Activated naive CD4-positive, alpha-beta T cell treated with anti-CD3 and anti-CD28 coated beads, Interleukin-2, amount 50 U/mL, for 24 hours (primary cell): ENCODE data around the gene CDK5R1.
A peak's percentile ranks its signal among the peaks of the same experiment; 100 is the strongest.
"Not testable (repeated sequence)": the region's sequence is repeated elsewhere in the genome, so short reads cannot be mapped to it uniquely, and the experiment has no call there.

ENCODE experiments used
- H3K27ac Mint-ChIP-seq: one replicate; pipeline ENCODE4 v1.8.0; 2021; ENCODE audit warnings: mild to moderate bottlenecking, mixed read lengths
- H3K27me3 Mint-ChIP-seq: one replicate; pipeline ENCODE4 v1.8.0; 2021; ENCODE audit warnings: mixed read lengths
- H3K36me3 Mint-ChIP-seq: one replicate; pipeline ENCODE4 v1.8.0; 2021; ENCODE audit warnings: mixed read lengths
- H3K4me1 Mint-ChIP-seq: one replicate; pipeline ENCODE4 v1.8.0; 2021; ENCODE audit warnings: mixed read lengths
- H3K4me3 Mint-ChIP-seq: one replicate; pipeline ENCODE4 v1.8.0; 2021; ENCODE audit warnings: mild to moderate bottlenecking, mixed read lengths
- H3K9me3 Mint-ChIP-seq: one replicate; pipeline ENCODE4 v1.8.0; 2021; ENCODE audit warnings: mixed read lengths

The CDK5R1 gene

DNA sequence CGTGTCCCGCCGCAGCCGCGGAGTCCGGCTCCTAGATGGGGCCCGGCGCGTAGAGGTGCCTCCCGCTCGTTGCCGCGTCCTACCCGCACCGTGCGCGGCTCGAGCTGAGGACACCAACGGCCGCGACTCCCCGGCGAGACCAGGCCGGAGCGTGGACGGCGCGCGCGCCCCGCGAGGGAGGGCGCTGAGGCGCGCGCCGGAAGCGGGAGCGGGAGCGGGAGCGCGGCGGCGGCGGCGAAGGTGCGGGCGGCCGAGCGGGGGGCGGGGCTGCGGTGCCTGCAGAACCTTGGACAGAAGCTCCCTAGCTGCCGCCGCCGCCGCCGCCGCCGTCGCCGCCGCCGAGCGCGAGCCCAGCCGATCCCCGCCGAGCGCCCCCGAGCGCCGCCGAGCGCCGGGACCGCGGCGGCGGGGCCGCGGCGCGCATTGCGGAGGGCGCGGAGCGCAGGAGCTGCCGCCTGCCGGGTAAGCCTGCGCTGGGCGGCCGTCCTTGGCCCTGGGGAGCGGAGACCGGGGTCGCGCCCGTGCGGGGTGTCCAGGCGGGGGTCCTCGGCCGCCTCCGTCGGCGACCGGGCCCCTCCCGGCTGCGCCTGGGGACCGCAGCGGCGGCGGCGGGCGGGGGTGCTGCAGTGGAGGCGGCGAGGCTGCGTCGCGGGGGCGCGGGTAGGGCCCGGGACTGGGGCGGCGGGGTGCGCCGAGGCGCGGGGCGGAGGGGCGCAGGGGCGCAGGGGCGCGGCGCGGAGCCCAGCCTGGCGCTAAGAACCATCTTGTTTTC is at the start of gene CDK5R1:
CDK5R1 (plus strand) TSS at position 293 of the 772 bp plus-strand sequence. CDS start 628 bp downstream, outside the sequence.
- H3K27ac Mint-ChIP-seq = peak within 1 kb of the TSS; percentile 79
- H3K4me3 Mint-ChIP-seq = peak within 1 kb of the TSS; percentile 90
- no peaks in the 10 kb centered on the region for H3K27me3 Mint-ChIP-seq
- H3K9me3 Mint-ChIP-seq = no peaks in the 10 kb centered on the region
- H3K36me3 Mint-ChIP-seq = peaks cover 15% of the 10 kb centered on the region
- H3K4me1 Mint-ChIP-seq = peaks cover 61% of the 10 kb centered on the region

DNA sequence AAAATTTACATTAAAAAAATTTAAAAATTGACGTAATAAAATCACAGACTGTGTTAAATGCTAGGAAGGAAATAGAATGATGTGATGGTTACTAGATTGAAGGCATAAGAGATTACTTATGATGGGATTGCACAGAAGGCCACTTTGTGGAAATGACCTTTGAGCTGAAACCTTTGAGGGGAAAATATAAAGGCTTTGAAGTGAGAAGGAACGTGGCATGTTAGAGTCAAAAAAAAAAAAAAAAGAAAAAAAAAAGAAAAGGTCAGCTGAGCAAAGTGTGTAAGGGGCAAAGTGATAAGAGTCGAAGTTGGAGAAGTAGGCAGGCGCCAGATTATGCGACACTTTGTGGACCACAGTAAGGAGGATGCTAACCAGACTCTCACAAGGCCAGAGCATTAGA is 46.1 kb upstream of the CDK5R1 start:
- Mint-ChIP-seq H3K27me3 (no peaks in the 10 kb centered on the region), H3K36me3 (peaks cover 4% of the 10 kb centered on the region), H3K9me3 (peaks cover 6% of the 10 kb centered on the region), H3K4me3 (no peak overlapping the region), H3K27ac (no peak overlapping the region), H3K4me1 (peaks cover 14% of the 10 kb centered on the region)

DNA sequence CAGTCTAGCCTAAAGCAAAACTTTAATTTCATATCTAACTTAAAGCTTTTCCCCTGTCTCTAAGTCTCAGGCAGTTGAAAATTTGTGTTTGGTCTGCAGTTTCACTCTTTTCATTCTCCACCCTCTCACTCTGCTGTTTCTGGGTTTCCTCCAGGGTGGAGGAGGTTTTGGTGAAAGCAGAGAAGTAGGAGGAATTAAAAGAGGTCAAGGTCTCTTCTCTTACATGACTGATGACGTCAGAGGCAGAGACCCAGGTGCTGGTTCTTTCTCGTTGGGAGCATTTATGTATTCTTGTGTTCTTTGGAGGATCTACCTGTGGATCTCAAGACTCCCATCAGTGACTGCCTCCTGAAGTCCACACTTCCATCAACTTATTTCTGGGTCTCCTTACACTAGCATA is 44.9 kb upstream of the CDK5R1 start:
- no peak overlapping the region for H3K4me3 Mint-ChIP-seq
- peaks cover 26% of the 10 kb centered on the region for H3K4me1 Mint-ChIP-seq
- no peaks in the 10 kb centered on the region for H3K9me3 Mint-ChIP-seq
- H3K36me3 Mint-ChIP-seq = peaks cover 7% of the 10 kb centered on the region
- no peaks in the 10 kb centered on the region for H3K27me3 Mint-ChIP-seq
- H3K27ac Mint-ChIP-seq = no peak overlapping the region

DNA sequence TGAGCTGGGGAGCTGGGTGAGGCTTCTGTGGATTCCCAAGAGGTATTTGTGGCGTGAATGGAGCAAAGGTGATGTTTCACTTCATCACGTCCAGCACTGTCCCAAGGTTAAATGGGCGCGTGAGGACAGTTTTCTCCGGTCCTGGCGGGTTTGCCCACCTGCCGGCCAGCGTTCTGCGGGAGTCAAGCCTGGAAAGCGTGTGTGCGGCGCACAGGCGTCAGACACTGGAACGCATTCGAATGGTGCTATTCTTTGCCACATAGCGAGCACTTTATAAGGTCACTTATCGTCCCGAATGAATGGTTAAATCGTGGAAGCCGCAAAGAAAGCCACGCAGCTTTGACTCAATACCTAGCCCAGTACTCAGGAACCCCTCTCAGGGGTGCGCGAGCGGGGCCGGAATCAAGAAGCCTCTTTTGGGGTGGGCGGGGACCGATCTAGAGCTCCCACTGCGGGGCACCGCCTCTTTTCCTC is 42.9 kb upstream of the CDK5R1 start:
- no peaks in the 10 kb centered on the region for H3K27me3 Mint-ChIP-seq
- no peaks in the 10 kb centered on the region for H3K9me3 Mint-ChIP-seq
- H3K4me3 Mint-ChIP-seq = peak overlapping the region; percentile 88
- H3K36me3 Mint-ChIP-seq = peaks cover 13% of the 10 kb centered on the region
- H3K27ac Mint-ChIP-seq = peak overlapping the region; percentile 95
- H3K4me1 Mint-ChIP-seq = peaks cover 37% of the 10 kb centered on the region

DNA sequence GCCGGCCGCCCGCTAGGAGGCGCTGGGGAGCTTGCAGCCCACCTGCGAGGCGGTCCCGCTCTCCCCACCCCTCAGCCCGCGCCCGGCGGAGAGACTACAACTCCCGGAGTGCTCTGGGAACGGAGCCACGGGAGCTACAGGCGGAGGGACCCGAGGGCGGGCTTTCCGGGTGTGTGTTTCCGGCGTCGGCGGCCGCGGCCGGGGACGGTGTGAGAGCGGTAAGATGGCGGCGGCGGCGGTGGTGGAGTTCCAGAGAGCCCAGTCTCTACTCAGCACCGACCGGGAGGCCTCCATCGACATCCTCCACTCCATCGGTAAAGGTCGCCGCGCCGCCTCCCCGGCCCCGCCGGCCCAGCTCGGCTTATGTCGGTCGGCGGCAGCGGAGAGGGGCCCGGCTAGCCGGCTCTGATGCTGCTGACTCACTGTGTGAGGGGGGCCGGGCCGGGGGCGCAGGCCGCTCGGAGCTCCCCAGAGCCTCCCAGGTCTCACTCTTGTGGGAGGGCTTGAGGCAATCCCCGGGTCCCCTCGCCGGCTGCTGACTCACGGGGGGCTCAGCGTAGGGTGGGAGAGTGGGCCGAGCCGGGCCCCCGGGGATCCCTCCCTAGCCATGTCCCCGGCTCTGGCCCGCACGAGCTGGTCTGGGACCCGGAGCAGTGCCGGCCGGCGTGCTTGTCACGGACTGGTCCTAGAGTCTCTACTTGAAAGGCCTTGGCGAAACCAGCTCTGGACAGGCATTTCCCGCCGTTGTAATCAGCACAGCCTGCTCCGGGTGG is 42.3 kb upstream of the CDK5R1 start, which contains the start of gene PSMD11:
PSMD11 (plus strand) TSS at position 210 of the 773 bp plus-strand sequence; CDS start at position 224, 14 bp downstream.
- H3K27ac Mint-ChIP-seq = peak within 1 kb of the TSS; percentile 95

DNA sequence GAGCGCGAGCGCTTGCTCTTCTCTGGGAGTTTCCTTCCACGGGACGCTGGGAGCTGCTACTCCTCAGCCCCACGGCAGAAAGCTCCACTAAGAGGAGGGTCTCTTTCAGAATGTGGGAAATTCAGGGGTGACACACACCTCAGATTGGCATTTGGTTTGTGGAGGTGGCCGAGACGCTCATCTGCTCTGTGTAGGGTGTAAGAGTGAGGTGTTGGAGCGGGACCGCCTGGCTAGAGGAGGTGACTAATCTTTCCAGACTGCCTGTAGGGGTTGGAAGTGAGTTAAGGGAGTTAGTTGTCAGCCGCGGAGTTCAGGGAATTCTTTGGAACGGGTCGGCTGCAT is 41.7 kb upstream of the CDK5R1 start:
- peak overlapping the region; percentile 93 for H3K27ac Mint-ChIP-seq
- H3K4me3 Mint-ChIP-seq = peak overlapping the region; percentile 88
- H3K9me3 Mint-ChIP-seq = no peaks in the 10 kb centered on the region
- H3K27me3 Mint-ChIP-seq = no peaks in the 10 kb centered on the region
- peaks cover 17% of the 10 kb centered on the region for H3K36me3 Mint-ChIP-seq
- H3K4me1 Mint-ChIP-seq = peaks cover 45% of the 10 kb centered on the region

More for the DNA sequence above, 42.3 kb upstream of the CDK5R1 start, which contains the start of gene PSMD11:
- Mint-ChIP-seq H3K36me3 (peaks cover 15% of the 10 kb centered on the region), H3K4me1 (peaks cover 40% of the 10 kb centered on the region), H3K9me3 (no peaks in the 10 kb centered on the region), H3K4me3 (peak within 1 kb of the TSS; percentile 88), H3K27me3 (no peaks in the 10 kb centered on the region)

DNA sequence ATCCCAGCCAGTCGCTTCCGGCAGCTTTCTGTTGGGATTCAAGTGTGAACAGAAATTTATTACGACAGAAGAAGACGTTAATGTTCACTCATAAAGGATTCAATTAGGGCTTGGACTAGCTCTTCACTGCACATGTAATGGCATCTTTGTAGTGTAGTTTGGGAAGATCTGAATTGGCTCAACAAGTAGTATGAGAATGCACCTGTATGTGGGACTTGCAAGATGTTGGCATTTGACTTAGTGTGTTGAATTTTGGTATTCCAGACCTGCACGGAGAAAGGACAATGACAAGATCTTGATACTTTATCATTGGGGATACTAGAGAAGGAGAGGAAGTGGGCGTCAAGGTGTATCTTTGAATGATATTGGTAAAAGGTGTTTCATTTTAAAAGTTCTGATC is 41.3 kb upstream of the CDK5R1 start:
- peak overlapping the region; percentile 93 for H3K27ac Mint-ChIP-seq
- no peaks in the 10 kb centered on the region for H3K9me3 Mint-ChIP-seq
- H3K36me3 Mint-ChIP-seq = peaks cover 19% of the 10 kb centered on the region
- H3K4me1 Mint-ChIP-seq = peaks cover 47% of the 10 kb centered on the region
- no peaks in the 10 kb centered on the region for H3K27me3 Mint-ChIP-seq
- H3K4me3 Mint-ChIP-seq = peak overlapping the region; percentile 88

DNA sequence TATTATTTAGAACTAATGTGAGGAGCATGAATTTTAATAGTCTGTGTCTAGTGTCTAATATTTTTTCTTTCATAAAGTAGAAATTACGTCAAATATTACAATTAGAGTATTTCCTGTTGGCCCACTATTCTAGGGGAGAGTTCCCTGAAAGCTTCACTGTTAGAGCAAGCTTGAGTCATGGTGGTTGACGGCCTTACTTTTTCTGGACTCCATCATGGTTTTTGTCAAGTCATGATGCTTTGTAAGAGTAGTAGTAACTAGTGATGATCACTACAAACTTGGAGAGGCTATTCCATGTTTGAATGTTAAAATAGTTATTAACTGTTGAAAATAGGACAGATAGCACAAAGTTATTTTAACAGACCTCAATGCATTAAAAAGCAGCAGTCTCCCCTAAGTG is 40.8 kb upstream of the CDK5R1 start:
- Mint-ChIP-seq H3K27me3 (no peaks in the 10 kb centered on the region), H3K36me3 (peaks cover 20% of the 10 kb centered on the region), H3K4me3 (peak overlapping the region; percentile 88), H3K9me3 (no peaks in the 10 kb centered on the region), H3K27ac (peak overlapping the region; percentile 93), H3K4me1 (peaks cover 52% of the 10 kb centered on the region)

DNA sequence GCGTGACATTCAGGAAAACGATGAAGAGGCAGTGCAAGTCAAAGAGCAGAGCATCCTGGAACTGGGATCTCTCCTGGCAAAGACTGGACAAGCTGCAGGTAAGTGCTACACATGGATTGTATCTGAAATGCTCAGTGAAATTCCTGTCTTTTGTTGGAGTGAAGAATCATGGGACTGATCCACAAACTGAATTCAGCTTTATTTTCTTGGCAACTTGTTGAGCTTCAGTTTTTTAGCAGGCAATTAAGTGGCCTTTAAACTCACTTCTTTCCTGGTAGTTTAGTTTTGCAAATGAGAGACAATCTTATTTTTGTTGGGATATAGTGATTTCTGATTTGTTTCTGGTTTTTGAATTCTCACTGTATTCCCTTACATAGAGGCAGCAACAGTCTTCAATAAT is 39.8 kb upstream of the CDK5R1 start:
- no peaks in the 10 kb centered on the region for H3K27me3 Mint-ChIP-seq
- H3K4me1 Mint-ChIP-seq = peaks cover 60% of the 10 kb centered on the region

DNA sequence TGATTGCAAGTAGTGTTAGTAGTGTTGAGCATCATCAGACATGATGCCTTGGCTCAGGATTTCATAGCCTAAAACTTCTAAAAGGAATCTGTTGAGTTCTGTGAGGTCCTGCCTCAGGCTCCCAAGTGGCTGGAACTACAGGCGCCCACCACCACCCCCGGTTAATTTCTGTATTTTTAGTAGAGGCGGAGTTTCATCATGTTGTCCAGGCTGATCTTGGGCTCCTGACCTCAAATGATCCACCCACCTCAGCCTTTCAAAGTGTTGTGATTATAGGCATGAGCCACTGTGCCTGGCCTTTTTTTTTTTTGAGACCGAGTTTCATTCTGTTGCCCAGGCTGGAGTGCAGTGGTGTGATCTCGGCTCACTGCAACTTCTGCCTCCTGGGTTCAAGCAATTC is 36.8 kb upstream of the CDK5R1 start:
- Mint-ChIP-seq H3K27me3 (no peaks in the 10 kb centered on the region), H3K4me3 (no peak overlapping the region), H3K36me3 (peaks cover 27% of the 10 kb centered on the region), H3K9me3 (no peaks in the 10 kb centered on the region), H3K27ac (no peak overlapping the region), H3K4me1 (peaks cover 74% of the 10 kb centered on the region)

More for the DNA sequence above, 39.8 kb upstream of the CDK5R1 start:
- Mint-ChIP-seq H3K4me3 (peak overlapping the region; percentile 88), H3K27ac (peak overlapping the region; percentile 32), H3K36me3 (peaks cover 23% of the 10 kb centered on the region), H3K9me3 (no peaks in the 10 kb centered on the region)

DNA sequence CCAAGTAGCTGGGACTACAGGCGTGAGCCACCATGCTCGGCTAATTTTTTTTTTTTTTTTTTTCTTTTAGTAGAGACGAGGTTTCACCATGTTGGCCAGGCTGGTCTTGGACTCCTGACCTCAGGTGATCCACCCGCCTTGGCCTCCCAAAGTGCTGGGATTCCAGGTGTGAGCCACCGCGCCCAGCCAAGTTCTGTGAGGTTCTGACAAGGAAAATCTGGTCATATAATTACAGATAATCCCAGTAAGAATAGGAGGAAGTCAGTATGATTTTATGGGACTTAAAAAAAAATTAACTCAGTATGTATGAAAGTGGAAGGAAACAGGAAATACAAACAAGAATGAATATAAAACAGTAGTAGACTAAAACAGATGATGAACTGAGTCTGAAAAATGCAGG is 36.4 kb upstream of the CDK5R1 start:
- peaks cover 29% of the 10 kb centered on the region for H3K36me3 Mint-ChIP-seq

DNA sequence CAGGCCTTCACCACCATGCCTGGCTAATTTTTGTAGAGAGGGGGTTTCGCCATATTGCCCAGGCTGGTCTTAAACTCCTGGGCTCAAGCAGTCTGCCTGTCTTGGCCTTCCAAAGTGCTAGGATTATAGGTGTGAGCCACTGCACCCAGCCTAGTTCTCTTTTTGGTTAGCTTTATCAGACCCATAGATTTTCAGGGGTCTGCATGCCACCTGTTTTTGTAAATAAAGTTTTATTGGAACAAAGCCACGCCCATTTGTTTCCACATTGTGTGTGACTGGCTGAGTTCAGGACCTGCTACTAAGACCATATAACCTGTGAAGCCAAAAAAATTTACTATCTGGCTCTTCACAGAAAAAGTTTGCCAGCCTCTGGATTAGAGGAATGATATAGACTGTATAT is 34.9 kb upstream of the CDK5R1 start:
- H3K4me3 Mint-ChIP-seq = no peak overlapping the region
- H3K27me3 Mint-ChIP-seq = no peaks in the 10 kb centered on the region
- peaks cover 23% of the 10 kb centered on the region for H3K36me3 Mint-ChIP-seq
- peaks cover 57% of the 10 kb centered on the region for H3K4me1 Mint-ChIP-seq
- no peaks in the 10 kb centered on the region for H3K9me3 Mint-ChIP-seq
- H3K27ac Mint-ChIP-seq = no peak overlapping the region

More for the DNA sequence above, 36.4 kb upstream of the CDK5R1 start:
- H3K4me3 Mint-ChIP-seq, H3K27me3 Mint-ChIP-seq, H3K9me3 Mint-ChIP-seq: not testable (repeated sequence)
- Mint-ChIP-seq H3K4me1 (peaks cover 70% of the 10 kb centered on the region), H3K27ac (peak overlapping the region; percentile 52)

DNA sequence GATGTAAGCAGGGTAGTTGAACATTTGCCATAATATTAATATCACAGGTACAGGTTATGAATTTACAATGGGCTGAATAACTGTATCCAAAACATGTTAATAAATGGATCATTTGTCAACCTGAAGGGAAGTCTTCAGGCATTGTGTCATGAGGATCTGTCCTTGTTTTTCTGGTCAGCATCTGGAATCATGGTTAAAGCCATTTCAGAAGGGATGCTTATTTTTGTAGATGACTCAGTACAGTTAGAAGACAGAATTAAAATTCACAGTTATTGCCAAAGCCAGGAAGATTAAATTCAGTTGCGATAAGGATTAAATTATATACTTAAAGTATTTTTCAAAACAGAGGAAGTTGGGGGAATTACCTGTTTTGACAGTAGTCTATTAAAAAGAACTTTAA is 34.5 kb upstream of the CDK5R1 start:
- Mint-ChIP-seq H3K4me1 (peaks cover 55% of the 10 kb centered on the region), H3K27ac (no peak overlapping the region), H3K9me3 (no peaks in the 10 kb centered on the region), H3K27me3 (no peaks in the 10 kb centered on the region), H3K4me3 (no peak overlapping the region), H3K36me3 (peaks cover 19% of the 10 kb centered on the region)

DNA sequence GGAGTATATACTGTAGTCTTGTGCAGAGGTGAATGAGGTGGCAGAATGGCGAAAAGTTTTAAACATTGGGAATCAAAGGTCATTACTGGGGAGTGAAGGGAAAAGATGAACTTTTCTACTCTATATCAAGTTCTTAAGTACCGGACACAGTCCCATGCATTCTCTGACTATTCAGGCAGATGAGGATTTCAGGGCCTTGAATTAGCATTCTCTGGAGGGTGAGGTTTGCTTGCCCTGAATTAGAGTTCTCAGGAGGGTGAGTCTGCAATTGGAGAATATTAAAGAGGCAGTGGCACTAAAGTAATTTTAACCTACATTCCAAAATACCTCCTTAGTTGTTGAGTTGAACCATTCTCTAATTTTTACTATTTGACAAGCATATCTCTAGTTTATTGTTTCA is 33.4 kb upstream of the CDK5R1 start:
- Mint-ChIP-seq H3K27ac (peak overlapping the region; percentile 52), H3K4me1 (peaks cover 63% of the 10 kb centered on the region), H3K4me3 (no peak overlapping the region), H3K9me3 (no peaks in the 10 kb centered on the region), H3K27me3 (no peaks in the 10 kb centered on the region), H3K36me3 (peaks cover 21% of the 10 kb centered on the region)

DNA sequence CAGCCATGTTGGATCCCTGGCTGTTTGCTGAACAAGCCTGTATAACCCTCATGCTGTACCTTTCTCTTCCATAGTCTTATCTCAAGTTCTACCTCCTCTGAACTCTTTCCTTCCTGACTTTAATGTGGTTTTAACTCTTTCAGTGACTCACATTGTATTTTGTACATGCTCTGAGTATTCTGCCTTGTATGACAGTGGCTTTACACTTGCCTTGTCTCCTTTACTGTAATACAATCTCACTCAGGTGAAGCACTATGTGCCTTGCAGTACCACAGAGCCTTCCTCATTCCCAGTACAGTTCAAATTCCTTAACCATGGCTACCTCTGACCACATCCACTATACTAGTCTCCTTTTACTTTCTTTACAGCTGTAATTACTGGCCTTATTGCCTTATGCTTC is 28.4 kb upstream of the CDK5R1 start:
- Mint-ChIP-seq H3K9me3 (no peaks in the 10 kb centered on the region), H3K27me3 (no peaks in the 10 kb centered on the region), H3K27ac (peak overlapping the region; percentile 25), H3K4me1 (peaks cover 48% of the 10 kb centered on the region), H3K4me3 (peak overlapping the region; percentile 0), H3K36me3 (peaks cover 21% of the 10 kb centered on the region)

DNA sequence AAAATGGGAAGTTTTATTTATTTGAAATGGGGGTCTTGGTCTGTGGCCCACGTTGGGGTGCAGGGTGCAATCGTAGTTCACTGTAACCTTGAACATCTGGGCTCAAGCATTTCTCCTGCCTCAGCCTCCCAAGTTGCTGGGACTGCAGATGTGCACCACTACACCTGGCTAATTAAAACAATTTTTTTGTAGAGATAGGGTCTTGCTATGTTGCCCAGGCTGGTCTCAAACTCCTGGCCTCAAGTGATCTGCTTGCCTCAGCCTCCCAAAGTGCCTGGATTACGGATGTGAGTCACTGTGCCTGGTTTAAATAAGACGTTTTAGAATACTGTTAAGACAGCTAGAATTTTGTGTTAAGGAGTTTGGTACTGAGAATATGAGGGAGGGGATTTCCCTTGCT is 26.7 kb upstream of the CDK5R1 start:
- H3K4me1 Mint-ChIP-seq = peaks cover 39% of the 10 kb centered on the region
- H3K9me3 Mint-ChIP-seq = no peaks in the 10 kb centered on the region
- no peaks in the 10 kb centered on the region for H3K27me3 Mint-ChIP-seq
- no peak overlapping the region for H3K27ac Mint-ChIP-seq
- no peak overlapping the region for H3K4me3 Mint-ChIP-seq
- peaks cover 18% of the 10 kb centered on the region for H3K36me3 Mint-ChIP-seq
